ENCODE data around the gene ALDH1A2. TPM values are rescaled to one million over a fixed set of nuclear protein-coding genes. Genes with fewer than 3 reads are reported as not detected.

The ALDH1A2 gene
- total RNA-seq, 2 donors from 2014 or later = 4.3 to 37.5 TPM

GRCh38 chr15:57992761-57993355 is 72.7 kb downstream of the ALDH1A2 start:
- no peak overlapping the region for H3K4me3 ChIP-seq
- no peaks in the 10 kb centered on the region for H3K27me3 ChIP-seq (replicated peaks; ENCODE audit: insufficient read depth)
- TF ChIP-seq CTCF (IDR thresholded peaks at IDR 0.05) = no peak
- no peaks in the 10 kb centered on the region for H3K9me3 ChIP-seq
- no peak overlapping the region for H3K27ac ChIP-seq
- H3K4me1 ChIP-seq (ENCODE audit: control insufficient read depth in 1 of 2, low read depth in 2 of 2) = no peaks in the 10 kb centered on the region
- no peaks in the 10 kb centered on the region for H3K36me3 ChIP-seq
- DNase-seq (ENCODE audit: low spot score) (no peak), ATAC-seq (ENCODE audit: insufficient number of reproducible peaks, low FRiP score, low read depth) (no peak)

GRCh38 chr15:57973534-57973933 is 92.0 kb downstream of the ALDH1A2 start:
- Histone ChIP-seq H3K27ac (no peak overlapping the region), H3K36me3 (no peaks in the 10 kb centered on the region), H3K9me3 (no peaks in the 10 kb centered on the region), H3K27me3 (replicated peaks; ENCODE audit: insufficient read depth) (no peaks in the 10 kb centered on the region), H3K4me1 (ENCODE audit: control insufficient read depth in 1 of 2, low read depth in 2 of 2) (no peaks in the 10 kb centered on the region), H3K4me3 (no peak overlapping the region)
- TF ChIP-seq CTCF (IDR thresholded peaks at IDR 0.05) = no peak
- ATAC-seq (ENCODE audit: insufficient number of reproducible peaks, low FRiP score, low read depth) = no peak
- DNase-seq (ENCODE audit: low spot score) = no peak

GRCh38 chr15:57972864-57973263 is 92.6 kb downstream of the ALDH1A2 start:
- Histone ChIP-seq H3K27ac (no peak overlapping the region), H3K36me3 (no peaks in the 10 kb centered on the region), H3K4me1 (ENCODE audit: control insufficient read depth in 1 of 2, low read depth in 2 of 2) (no peaks in the 10 kb centered on the region), H3K4me3 (no peak overlapping the region), H3K27me3 (replicated peaks; ENCODE audit: insufficient read depth) (no peaks in the 10 kb centered on the region), H3K9me3 (no peaks in the 10 kb centered on the region)
- ATAC-seq (ENCODE audit: insufficient number of reproducible peaks, low FRiP score, low read depth) (no peak), DNase-seq (ENCODE audit: low spot score) (no peak)
- TF ChIP-seq CTCF (IDR thresholded peaks at IDR 0.05) = no peak

- Histone ChIP-seq H3K9me3 (no peaks in the 10 kb centered on the region), H3K4me3 (no peak overlapping the region), H3K36me3 (no peaks in the 10 kb centered on the region), H3K27ac (no peak overlapping the region), H3K4me1 (ENCODE audit: control insufficient read depth in 1 of 2, low read depth in 2 of 2) (no peaks in the 10 kb centered on the region), H3K27me3 (replicated peaks; ENCODE audit: insufficient read depth) (no peaks in the 10 kb centered on the region)
- ATAC-seq (ENCODE audit: insufficient number of reproducible peaks, low FRiP score, low read depth) (no peak), DNase-seq (ENCODE audit: low spot score) (no peak)
- TF ChIP-seq CTCF (IDR thresholded peaks at IDR 0.05) = no peak
Measured at GRCh38 chr15:57969996-57970395, 95.5 kb downstream of the ALDH1A2 start.

GRCh38 chr15:57969355-57969754 is 96.2 kb downstream of the ALDH1A2 start:
- Histone ChIP-seq H3K27ac (no peak overlapping the region), H3K36me3 (no peaks in the 10 kb centered on the region), H3K4me1 (ENCODE audit: control insufficient read depth in 1 of 2, low read depth in 2 of 2) (no peaks in the 10 kb centered on the region), H3K9me3 (no peaks in the 10 kb centered on the region), H3K4me3 (no peak overlapping the region), H3K27me3 (replicated peaks; ENCODE audit: insufficient read depth) (no peaks in the 10 kb centered on the region)
- no peak for TF ChIP-seq CTCF (IDR thresholded peaks at IDR 0.05)
- no peak for DNase-seq (ENCODE audit: low spot score)
- no peak for ATAC-seq (ENCODE audit: insufficient number of reproducible peaks, low FRiP score, low read depth)

All from thoracic aorta (tissue), 2 donors.